ENCODE results near the gene RASSF7.
A peak's percentile ranks its signal among the peaks of the same experiment; 100 is the strongest.

RASSF7 gene

DNA sequence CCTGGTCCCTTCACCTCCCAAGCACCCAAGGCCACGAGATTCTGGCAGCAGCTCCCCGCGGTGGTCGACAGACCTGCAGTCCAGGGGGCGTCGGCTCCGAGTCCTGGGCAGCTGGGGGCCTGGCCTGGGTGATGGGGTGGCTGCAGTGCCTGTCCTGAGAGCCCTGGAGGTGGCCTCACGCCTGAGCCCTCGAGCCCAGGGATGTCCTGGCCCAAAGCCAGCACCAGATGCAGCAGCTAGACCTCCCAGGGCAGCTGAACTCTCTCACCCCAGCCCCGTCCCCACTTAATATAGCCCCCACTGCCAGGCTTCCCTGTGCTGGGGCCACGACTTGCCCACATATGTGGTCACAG, 6.8 kb upstream of the RASSF7 start:
- H3K4me3 ChIP-seq (ENCODE audit: low read depth, low read length): no peak overlapping the region
- DNase-seq (ENCODE audit: low read depth): no peak
- TF ChIP-seq, protein P1, sequence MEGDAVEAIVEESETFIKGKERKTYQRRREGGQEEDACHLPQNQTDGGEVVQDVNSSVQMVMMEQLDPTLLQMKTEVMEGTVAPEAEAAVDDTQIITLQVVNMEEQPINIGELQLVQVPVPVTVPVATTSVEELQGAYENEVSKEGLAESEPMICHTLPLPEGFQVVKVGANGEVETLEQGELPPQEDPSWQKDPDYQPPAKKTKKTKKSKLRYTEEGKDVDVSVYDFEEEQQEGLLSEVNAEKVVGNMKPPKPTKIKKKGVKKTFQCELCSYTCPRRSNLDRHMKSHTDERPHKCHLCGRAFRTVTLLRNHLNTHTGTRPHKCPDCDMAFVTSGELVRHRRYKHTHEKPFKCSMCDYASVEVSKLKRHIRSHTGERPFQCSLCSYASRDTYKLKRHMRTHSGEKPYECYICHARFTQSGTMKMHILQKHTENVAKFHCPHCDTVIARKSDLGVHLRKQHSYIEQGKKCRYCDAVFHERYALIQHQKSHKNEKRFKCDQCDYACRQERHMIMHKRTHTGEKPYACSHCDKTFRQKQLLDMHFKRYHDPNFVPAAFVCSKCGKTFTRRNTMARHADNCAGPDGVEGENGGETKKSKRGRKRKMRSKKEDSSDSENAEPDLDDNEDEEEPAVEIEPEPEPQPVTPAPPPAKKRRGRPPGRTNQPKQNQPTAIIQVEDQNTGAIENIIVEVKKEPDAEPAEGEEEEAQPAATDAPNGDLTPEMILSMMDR (conservative IDR thresholded peaks at IDR 0.05; ENCODE audit: low read depth, low read length): no peak

DNA sequence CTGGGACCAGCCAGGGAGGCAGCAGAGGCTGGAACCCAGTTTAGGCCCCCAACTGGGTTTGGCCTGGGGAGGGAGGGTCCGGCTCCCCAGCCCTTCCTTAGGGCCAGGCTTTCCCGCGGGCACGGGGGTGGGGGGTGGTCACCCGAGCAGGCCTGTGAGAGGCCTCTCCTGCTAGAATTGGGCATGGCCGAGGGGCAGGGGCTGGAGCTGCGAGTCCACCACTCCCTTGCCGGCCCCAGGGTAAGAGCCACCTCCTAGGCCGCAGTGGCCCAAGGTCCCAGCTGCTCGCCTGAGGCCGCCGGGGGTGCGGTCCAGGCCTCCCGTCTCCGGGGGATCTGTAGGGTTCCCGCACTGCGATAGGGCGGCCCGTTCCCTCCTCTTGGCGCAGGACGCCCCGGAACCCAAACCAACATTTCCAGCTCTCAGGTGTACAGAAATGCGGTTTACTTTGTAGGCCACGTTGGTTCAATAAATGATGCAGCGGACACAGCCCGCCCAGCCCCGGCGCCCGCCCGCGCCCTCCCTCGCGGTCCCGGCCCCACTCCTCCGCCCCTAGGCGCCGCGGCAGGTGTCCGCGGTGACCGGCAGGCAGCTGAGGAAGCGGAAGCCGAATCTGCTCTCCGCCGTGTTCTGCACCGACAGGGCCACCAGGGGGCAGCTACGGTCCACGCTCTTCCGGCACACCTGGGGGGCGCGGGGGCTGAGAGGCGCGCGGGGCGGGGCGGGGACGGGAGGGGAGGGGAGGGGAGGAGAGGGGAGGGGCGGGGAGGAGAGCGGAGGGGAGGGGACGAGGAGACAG, 6.1 kb upstream of the RASSF7 start:
- DNase-seq (ENCODE audit: low read depth): peak; percentile 52
- TF ChIP-seq, protein P1 (conservative IDR thresholded peaks at IDR 0.05; ENCODE audit: low read depth, low read length): peak; percentile 64
- H3K4me3 ChIP-seq (ENCODE audit: low read depth, low read length): no peak overlapping the region

DNA sequence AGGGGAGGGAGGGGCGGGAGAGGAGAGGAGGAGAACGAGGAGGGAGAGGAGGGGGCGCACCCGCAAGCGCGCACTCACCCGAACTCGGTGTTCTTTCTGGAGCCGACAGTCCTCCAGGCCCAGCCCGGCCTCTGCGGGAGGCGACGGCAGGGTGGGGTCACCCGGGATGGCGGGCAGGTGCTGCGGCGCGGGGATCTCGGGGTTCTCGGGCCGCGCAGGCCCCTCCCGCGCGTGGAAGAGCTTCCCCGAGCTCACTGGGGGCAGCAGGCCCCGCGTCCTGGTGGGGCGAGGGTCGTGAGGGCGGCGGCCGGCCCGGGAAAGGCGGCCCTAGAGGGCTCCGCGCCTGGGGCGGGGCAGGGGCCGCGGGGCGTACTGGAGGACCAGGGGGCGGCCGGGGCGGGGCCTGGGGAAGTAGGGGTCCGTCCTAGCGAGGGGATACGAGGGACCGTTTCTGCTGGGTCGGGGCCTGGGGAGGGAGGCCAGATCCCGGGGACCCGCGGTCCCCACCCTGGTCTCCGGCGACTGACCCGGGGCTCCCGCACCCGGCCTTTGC, 5.5 kb upstream of the RASSF7 start:
- no peak for DNase-seq (ENCODE audit: low read depth)
- H3K4me3 ChIP-seq (ENCODE audit: low read depth, low read length): no peak overlapping the region
- TF ChIP-seq, protein P1 (conservative IDR thresholded peaks at IDR 0.05; ENCODE audit: low read depth, low read length): no peak

DNA sequence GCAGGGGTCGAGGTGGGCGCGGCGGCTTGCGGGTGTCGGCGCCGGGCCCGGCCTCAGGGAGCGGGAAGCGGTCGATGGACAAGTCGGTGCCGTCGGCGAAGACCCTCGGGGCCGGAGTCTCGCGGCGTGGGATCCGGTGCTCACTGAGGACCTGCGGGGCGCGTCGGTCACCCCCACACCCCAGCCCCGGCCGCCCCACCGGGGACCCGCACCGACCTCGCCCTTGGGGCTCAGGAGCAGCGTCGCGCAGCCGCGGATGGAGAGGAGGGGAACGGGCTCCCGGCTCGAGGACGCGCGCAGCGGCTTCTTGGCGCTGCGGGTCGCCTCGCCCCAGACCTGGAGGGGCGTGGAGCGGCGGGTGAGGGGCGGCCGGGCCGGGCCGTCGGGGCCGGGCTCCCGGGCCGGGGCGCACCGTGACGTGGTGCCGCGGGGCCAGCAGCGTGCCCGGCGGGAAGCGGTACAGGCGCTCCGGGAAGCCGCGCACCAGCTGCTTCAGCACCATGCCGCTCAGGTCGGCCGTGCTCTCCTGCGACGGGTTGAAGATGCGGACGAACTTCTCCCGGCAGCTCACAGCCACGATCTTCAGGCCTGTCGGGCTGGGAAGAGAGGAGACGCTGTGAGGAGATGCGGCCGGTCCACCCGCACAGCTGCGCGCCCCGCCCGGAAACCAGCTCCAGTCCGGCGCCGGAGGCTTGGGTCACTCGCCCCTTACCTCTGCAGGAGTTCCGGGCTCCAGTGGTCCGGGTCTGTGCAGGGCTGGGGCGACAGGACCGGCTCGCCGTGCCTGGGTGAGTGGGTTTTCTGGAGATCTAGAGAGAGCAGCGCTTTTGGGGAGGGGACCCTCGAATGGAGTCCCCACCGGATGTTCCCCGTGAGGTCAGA, 4.7 kb upstream of the RASSF7 start:
- H3K4me3 ChIP-seq (ENCODE audit: low read depth, low read length): no peak overlapping the region
- TF ChIP-seq, protein P1 (conservative IDR thresholded peaks at IDR 0.05; ENCODE audit: low read depth, low read length): no peak
- peak; percentile 46 for DNase-seq (ENCODE audit: low read depth)

DNA sequence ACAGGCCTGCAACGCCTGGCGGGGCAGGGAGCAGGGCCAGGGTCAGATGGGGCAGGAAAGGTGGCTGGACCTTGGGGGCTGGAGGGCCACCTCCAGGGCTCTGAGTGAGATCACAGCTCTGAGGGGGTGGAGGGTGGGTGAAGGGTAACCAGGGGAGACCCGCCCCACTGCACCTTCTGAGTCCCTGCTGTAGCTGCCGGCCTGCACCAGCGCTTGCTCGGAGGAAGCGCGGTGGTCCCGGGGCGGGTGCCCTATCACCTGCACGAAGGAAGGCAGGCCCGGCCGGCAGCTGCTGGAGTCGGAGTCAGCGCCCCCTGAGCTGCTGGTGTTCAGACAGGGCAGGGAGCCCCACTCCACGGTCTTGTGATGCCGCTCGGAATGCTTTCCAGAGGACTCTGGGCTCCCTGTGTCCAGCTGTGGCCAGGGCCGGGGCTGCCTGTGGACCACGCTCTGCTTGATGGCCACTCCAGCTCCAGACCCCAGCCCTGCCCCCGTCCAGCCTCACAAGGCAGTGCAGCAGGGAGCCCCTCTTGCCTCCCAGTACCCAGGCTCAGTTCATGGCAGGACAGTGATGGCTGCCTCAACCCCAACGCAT, 4.0 kb upstream of the RASSF7 start:
- no peak for DNase-seq (ENCODE audit: low read depth)
- TF ChIP-seq, protein P1 (conservative IDR thresholded peaks at IDR 0.05; ENCODE audit: low read depth, low read length): no peak
- H3K4me3 ChIP-seq (ENCODE audit: low read depth, low read length): no peak overlapping the region

DNA sequence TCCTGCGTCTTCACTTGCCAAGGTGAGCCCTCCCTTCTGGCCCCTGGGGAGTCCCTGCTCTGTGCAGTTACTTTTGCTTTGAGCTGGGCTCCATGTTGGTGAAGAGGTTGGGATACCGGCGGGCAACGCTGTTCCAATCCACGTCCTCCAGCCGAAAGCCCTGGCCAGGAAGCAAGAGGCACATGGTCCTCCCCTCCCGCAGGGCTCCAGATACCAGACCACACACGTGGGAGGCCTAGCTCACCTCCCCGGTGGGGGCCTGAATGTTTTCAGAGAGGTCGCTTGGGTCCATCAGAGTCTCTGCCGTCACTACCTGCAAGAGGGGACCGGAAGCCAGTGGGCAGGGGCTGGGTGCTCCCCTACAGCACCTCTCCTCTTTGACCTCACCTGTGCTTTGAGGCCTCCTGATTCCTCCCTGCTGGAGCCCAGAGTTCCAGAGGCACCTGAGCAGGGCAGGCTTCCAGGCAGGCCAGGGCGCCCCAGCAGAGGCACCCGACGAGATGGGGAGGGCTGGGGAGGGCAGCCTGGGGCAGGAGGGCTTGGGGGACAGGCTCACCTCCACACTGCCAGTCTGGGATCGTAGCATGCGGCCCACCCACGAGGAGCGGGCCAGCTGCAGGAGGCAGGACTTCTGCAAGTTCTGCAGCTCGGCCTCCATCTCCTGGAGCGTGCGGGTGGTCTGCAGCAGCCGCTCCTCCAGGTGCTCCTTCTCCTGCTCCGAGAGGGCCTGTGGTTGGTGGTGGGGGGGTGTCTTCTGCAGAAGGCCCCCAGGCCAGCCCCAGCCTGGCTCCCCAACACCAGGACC, 3.2 kb upstream of the RASSF7 start:
- no peak overlapping the region for H3K4me3 ChIP-seq (ENCODE audit: low read depth, low read length)
- TF ChIP-seq, protein P1 (conservative IDR thresholded peaks at IDR 0.05; ENCODE audit: low read depth, low read length): no peak
- no peak for DNase-seq (ENCODE audit: low read depth)
